NCI-H128 (cell line): ENCODE results near the gene IQGAP2.

Source experiments
- DNase-seq: peaks from one replicate; lab custom pipeline; 2025; ENCODE audit not compliant: unreplicated experiment; lab: John Stamatoyannopoulos, UW

Gene IQGAP2

GRCh38 chr5:76475936-76476335, 72.9 kb downstream of the IQGAP2 start:
- no peak for DNase-seq

- no peak for DNase-seq
These were observed 73.5 kb downstream of the IQGAP2 start for GRCh38 chr5:76476474-76477038.

DNA sequence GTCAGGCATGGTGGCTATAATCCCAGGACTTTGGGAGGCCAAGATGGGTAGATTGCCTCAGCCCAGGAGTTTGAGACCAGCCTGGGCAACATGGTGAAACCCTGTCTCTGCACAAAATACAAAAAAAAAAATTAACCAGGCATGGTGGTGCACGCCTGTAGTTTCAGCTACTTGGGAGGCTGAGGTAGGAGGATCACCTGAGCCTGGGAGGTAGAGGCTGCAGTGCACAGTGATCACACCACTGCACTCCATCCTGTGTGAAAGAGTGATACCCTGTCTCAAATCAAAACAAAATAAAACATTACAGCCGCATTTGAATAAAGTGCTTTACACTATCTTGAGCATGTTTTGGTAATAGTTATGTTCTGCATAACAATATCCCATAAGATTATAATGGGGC, 74.0 kb downstream of the IQGAP2 start:
- DNase-seq: no peak

DNA sequence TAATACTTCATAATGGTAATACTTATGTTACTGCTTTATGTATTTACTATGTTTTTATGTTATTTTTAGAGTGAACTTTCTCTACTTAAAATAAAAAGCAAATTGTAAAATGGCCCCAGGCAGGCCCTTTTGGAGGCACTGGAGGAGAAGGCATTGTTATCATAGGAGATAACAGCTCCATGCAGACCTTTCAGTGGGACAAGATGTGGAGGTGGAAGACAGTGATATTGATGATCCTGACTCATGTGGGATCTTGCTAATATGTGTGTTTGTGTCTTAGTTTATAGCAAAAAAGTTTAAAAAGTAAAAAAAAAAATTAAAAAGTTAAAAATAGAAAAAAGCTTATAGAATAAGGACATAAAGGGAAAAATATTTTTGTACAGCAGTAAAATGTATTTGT, 74.5 kb downstream of the IQGAP2 start:
- DNase-seq: no peak

- no peak for DNase-seq
These were observed 76.2 kb downstream of the IQGAP2 start for GRCh38 chr5:76479281-76479680.

DNA sequence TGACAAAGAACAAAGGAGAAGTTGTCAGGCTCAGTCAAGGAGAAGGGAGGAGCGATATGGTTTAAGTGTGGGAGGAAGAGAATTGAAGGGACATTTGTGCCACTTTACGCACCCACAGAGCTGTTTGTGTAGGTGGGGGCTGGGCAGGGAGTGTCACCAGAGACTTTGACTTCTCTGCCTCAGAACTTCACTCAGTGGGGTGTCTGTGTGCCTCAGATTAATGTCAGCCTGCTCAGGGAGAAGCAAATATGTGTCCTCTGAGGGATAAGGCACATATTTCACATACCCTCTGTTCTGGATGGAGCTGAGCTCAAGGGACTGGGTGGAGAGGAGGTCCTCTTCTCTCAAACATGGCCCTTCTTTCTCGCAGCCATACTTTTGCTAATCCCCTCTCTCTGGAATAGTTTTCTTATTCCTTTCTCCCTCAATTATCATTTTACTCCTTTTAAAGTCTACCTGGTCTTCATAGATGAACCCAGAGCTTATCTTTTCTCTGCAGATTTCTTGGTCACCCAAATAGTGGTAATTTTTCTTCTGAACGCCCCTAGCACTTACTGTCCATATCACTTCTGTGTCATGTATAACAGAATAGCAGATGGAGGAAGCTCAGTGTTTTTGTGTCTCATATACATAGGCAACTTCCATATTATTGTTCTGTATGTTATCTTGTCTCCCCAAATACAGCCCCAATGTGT, 77.0 kb downstream of the IQGAP2 start:
- no peak for DNase-seq

GRCh38 chr5:76482984-76483383, 79.9 kb downstream of the IQGAP2 start:
- no peak for DNase-seq

GRCh38 chr5:76483433-76483832, 80.3 kb downstream of the IQGAP2 start:
- DNase-seq: no peak

DNA sequence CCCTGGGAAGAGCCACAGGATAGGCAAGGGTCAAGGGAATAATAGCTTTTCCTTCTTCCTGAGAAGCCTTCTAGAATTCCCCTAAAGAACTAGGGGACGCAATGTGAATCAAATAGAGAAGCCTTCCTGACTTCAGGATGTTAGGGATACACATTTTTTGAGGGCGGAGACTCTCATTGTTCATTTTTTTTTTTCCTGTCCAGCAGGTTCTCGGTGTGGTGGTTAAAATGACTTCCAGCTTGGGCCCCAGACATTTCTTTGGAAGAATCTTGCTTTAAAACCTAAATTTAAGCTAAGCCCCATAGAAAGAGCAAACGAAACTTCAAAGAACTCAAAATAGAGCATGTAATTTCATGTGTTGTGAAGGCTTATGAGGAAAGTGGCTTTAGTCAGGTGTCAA, 80.8 kb downstream of the IQGAP2 start:
- DNase-seq: no peak

- DNase-seq: no peak
These were observed 82.4 kb downstream of the IQGAP2 start for GRCh38 chr5:76485511-76485910.

GRCh38 chr5:76487386-76487785, 84.3 kb downstream of the IQGAP2 start:
- DNase-seq: no peak

DNA sequence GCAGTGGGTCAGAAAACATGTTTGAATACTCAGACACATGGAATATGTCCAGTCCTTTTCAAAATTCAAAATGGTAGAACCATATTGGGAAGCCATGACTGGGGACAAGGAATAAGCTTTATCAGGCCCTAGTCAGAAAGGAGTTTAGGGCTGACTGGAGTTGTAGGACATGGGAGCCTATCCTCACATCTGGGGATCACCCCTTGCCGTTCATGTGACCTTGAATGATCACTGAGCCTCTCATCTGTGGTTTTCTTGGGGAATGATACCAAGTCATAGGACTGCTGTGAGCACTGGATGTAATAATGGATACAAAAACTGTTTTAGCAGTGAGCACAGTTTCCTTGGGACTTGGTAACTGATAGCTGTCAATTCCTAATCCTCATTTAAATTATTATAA, 84.7 kb downstream of the IQGAP2 start:
- DNase-seq: no peak

GRCh38 chr5:76488969-76489368, 85.9 kb downstream of the IQGAP2 start:
- no peak for DNase-seq

DNA sequence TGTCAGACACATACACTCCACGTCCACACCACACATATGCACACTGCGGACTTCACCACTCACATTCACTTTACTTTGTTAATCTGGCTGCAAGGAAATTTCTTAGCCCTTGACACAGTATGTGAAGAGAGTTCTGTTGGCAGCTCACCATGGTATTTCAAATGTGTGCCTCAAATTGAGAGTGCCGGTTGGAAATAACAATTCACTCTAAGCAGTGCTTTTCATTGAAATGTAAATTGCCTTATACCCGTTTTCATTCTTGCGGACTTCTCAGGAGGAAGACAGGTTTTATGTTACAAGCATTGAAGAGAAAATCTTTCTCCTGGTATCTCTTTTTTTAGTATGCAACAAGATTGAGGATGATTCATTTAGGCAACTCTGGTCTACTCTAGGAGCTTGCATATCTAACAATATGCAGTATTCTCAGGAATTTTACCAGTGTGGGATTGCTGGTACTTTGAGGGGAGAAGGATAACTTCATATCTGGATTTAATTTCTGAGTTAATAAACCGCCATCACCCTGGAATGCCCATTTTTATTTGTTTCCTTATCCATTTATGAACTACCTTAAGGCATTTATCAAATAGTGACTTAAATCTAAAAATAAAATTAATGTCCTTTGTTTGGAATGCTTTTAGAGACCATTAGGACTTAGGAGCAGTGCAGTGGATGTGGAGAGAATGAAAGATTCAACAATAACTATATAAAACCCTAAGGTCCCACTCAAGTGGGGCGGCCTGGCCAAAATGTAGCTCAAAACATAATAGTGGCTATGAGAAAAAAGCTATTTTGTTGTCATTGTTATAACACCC, 87.0 kb downstream of the IQGAP2 start:
- DNase-seq: no peak

GRCh38 chr5:76490960-76491359, 87.9 kb downstream of the IQGAP2 start:
- no peak for DNase-seq

GRCh38 chr5:76492819-76493189, 89.7 kb downstream of the IQGAP2 start:
- no peak for DNase-seq

DNA sequence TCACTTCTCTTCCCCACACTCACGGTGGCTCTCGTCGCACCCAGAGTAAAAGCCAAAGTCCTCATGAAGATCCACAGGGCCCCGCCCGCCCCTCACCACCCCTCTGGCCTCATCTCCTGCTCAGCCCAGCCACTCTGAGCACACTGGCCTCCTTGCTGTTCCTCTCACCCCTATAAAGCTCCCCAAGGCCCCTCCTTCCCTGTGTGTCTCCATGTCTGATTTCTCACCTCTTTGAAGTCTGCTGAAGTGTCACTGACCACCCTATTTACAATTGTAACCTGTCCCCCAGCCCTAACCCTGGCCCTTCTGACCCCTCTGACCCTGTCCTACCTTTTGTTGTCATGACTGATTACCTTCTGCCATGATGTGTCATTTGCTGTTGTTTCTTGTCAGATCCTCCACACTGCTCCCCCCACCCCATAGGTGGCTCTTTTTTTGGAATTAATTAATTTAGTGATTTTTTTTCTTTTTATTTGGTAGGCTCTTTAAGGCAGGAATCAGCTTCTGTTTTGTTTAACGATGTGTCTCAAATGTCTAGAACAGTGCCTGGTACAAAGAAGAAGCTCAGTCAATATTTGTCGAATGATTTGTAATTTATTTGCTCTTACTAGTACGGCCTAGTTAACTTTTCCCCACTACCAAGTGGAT, 90.2 kb downstream of the IQGAP2 start:
- no peak for DNase-seq

- no peak for DNase-seq
These were observed 91.1 kb downstream of the IQGAP2 start for GRCh38 chr5:76494201-76494600.

GRCh38 chr5:76495870-76496269, 92.8 kb downstream of the IQGAP2 start:
- DNase-seq: no peak

DNA sequence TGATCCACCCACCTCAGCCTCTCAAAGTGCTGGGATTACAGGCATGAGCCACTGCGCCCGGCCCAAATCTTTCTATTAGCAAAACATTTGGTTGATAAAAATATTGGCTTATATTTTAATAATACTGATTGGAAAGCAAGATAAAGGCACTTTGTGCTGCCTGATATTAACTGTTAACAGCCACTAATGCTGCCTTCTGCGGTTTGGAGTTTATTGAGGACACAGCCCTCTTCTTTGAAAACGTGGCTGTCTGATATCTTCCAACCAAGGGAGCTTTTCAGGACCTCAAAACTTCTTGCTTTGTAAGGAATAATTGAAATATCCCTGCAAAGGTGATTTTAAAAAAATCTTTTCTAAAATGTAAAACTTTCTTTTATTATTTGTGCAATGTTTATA, 94.0 kb downstream of the IQGAP2 start:
- no peak for DNase-seq

- no peak for DNase-seq
These were observed 95.1 kb downstream of the IQGAP2 start for GRCh38 chr5:76497986-76498717.
